Breast epithelium (tissue), 4 donors: ENCODE data around the gene PTDSS2. TPM values are rescaled to one million over a fixed set of nuclear protein-coding genes. Genes with fewer than 3 reads are reported as not detected.
"Not testable (repeated sequence)": the region's sequence is repeated elsewhere in the genome, so short reads cannot be mapped to it uniquely, and the experiment has no call there.

Source experiments
- DNase-seq, 2 donors: peaks; one replicate each; pipeline ENCODE4 v3.0.0-alpha.2; 2019; ENCODE audit warnings: low spot score in 2 of 2
- H3K27ac ChIP-seq, 2 donors: fragments of 200-600 bp; sonication (generic) in 1 of 2; one replicate each; pipeline ENCODE4 v1.5.1; 2016 to 2019; ENCODE audit warnings: mild to moderate bottlenecking in 1 of 2
- H3K27me3 ChIP-seq, 2 donors: fragments of 200-600 bp; sonication (generic) in 1 of 2; one replicate each; pipeline versions ENCODE4 v1.5.1 to v1.6.0; 2017 to 2019; ENCODE audit warnings: control low read depth in 1 of 2, mild to moderate bottlenecking in 1 of 2
- H3K36me3 ChIP-seq: fragments of 200-600 bp; one replicate; pipeline ENCODE4 v1.5.1; 2019
- H3K4me1 ChIP-seq, 2 donors: fragments of 200-600 bp; sonication (generic); one replicate each; pipeline ENCODE4 v1.5.1; 2016 to 2019; ENCODE audit warnings: control low read depth in 1 of 2
- H3K4me3 ChIP-seq, 3 donors: fragments of 200-600 bp; sonication (generic); 1 replicate in 2 of 3; 2 replicates in 1 of 3; pipeline ENCODE4 v1.5.1; 2016 to 2019; ENCODE audit warnings: mild to moderate bottlenecking in 3 of 3, moderate library complexity in 2 of 3
- H3K9me3 ChIP-seq, 2 donors: fragments of 200-600 bp; sonication (generic) in 1 of 2; one replicate each; pipeline ENCODE4 v1.5.1; 2016 to 2019; ENCODE audit warnings: control low read depth in 1 of 2
- CTCF ChIP-seq, 3 donors: fragments of 450-650 bp; IDR thresholded peaks; one replicate each; pipeline ENCODE4 v1.5.1; 2016 to 2017; ENCODE audit warnings: antibody characterized with exemption in 3 of 3, mild to moderate bottlenecking in 3 of 3, moderate library complexity in 3 of 3
- POLR2A ChIP-seq: fragments of 450-650 bp; IDR thresholded peaks from one replicate; pipeline ENCODE4 v1.6.1; 2016; ENCODE audit warnings: antibody characterized with exemption, mild to moderate bottlenecking, moderate library complexity
- POLR2AphosphoS5 ChIP-seq, 3 donors: sonication (generic); formaldehyde crosslinking; IDR thresholded peaks; one replicate each; pipeline ENCODE4 v1.6.1; 2017; ENCODE audit warnings: antibody characterized with exemption in 3 of 3
- intact Hi-C: fragments of 100-400 bp; cut with DNase I; formaldehyde crosslinking; loops from one replicate; pipeline ENCODE4 v1.15.1; 2023; ENCODE audit warnings: low total_unique reads
- total RNA-seq, 3 donors: library from RNA; depleted of rRNA; stranded (reverse); fragments of >200 nt; gene quantifications; one replicate each; pipeline ENCODE4 v1.1.0, GENCODE V29; 2016

The PTDSS2 gene
- total RNA-seq, 3 donors from 2014 or later, result 23.8 to 53.7 (median 33.1) TPM

- no peaks in the 10 kb centered on the region for H3K36me3 ChIP-seq
- no peak for DNase-seq
- intact Hi-C loops, result no loop called here
- no peaks in the 10 kb centered on the region for H3K27me3 ChIP-seq
- H3K9me3 ChIP-seq, result peaks cover 7 to 9% of the 10 kb centered on the region in 2 donors
- TF ChIP-seq POLR2A (no peak), POLR2AphosphoS5 (IDR thresholded peaks at IDR 0.05) (no peak), CTCF (IDR thresholded peaks at IDR 0.05) (no peak)
- H3K27ac ChIP-seq, result no peak overlapping the region
- H3K4me3 ChIP-seq, result no peak overlapping the region
- no peaks in the 10 kb centered on the region for H3K4me1 ChIP-seq
Measured at GRCh38 chr11:516400-516799, 66.3 kb downstream of the PTDSS2 start.

GRCh38 chr11:516918-517685 is 67.0 kb downstream of the PTDSS2 start:
- DNase-seq, H3K27ac ChIP-seq, H3K4me3 ChIP-seq, intact Hi-C loops, H3K9me3 ChIP-seq, H3K27me3 ChIP-seq, H3K4me1 ChIP-seq, H3K36me3 ChIP-seq: not testable (repeated sequence)

DNA sequence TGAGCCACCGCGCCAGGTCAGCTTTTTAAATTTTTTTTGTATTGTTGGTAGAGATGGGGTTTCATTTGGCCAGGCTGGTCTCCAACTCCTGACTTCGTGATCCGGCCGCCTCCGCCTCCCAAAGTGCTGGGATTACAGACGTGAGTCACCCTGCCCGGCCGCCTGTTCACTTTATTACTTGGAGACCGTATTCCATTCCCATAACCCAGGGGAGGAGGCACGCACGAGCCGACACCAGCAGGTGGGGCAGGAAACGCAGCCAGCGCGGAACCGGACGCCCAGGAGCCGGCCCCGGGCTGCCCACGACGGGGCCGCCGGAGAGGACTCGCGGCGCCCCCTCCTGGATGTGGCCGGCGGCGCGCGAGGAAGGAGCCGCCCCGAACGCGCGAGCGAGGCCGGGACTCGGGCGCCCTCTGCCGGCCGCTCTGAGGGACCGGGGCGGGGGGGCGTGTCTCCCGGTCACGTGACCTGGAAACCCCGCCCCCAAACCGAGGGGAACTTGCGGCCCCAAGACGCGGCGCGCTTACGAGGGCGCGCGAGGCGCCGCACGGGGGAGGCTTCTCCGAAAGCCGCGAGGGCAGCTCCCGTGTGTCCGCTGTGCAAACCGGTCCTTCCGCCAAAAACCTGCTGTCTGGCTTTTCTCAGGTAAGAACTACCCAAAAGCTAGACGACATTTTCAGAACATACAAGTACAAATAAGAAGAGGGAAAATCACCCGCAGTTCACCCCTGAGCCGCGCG is 68.6 kb downstream of the PTDSS2 start:
- peak overlapping the region; percentile 75 to 87 for H3K27ac ChIP-seq
- no peak for TF ChIP-seq POLR2A
- peak; percentile 55 to 100 (median 81) for TF ChIP-seq CTCF (IDR thresholded peaks at IDR 0.05)
- peak in 2 of 3 donors; percentile 43 to 49 for TF ChIP-seq POLR2AphosphoS5 (IDR thresholded peaks at IDR 0.05)
- intact Hi-C loops, result no loop called here
- peak; percentile 88 to 89 for DNase-seq
- H3K4me3 ChIP-seq, result peak overlapping the region in 2 of 3 donors; percentile 31 to 46
- peaks cover 7 to 9% of the 10 kb centered on the region in 2 donors for H3K9me3 ChIP-seq
- H3K4me1 ChIP-seq, result no peaks in the 10 kb centered on the region
- no peaks in the 10 kb centered on the region for H3K27me3 ChIP-seq
- H3K36me3 ChIP-seq, result no peaks in the 10 kb centered on the region

DNA sequence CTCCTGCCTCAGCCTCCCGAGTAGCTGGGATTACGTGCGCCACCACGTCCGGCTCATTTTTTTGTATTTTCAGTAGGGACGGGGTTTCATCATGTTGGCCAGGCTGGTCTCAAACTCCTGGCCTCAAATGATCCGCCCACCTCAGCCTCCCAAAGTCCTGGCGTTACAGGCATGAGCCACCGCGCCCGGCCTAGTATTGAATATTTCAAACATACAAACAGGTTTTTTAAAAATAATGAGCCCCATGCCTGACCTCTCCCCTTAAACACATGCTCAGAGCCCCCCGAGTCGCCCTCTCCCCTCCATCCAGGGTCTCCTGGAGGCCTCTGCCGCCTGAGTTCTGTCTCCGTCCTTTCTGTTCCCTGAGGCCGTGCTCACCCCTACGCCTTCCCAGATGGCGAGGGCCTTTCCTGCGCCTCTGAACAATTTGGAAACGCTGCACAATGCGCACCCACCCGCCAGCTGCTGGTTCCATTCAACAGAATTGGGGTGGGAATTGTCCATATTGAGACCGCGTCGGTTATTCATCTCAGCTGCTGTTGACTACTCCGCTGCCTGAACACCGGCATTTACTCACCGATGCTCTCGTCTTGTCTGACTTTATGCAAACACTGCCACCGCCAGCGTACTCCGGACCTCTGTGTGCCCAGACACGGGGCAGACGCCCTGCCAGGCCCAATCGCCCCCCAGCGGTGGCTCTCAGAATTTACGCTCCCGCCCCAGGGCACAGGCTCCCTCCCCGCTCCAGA is 70.5 kb downstream of the PTDSS2 start:
- DNase-seq, result no peak
- no peaks in the 10 kb centered on the region for H3K36me3 ChIP-seq
- H3K4me3 ChIP-seq, result no peak overlapping the region
- no peaks in the 10 kb centered on the region for H3K4me1 ChIP-seq
- H3K27me3 ChIP-seq, result no peaks in the 10 kb centered on the region
- H3K9me3 ChIP-seq, result peaks cover 7 to 9% of the 10 kb centered on the region in 2 donors
- TF ChIP-seq POLR2A, result no peak
- no peak for TF ChIP-seq POLR2AphosphoS5 (IDR thresholded peaks at IDR 0.05)
- no peak for TF ChIP-seq CTCF (IDR thresholded peaks at IDR 0.05)
- intact Hi-C loops, result no loop called here
- no peak overlapping the region for H3K27ac ChIP-seq

DNA sequence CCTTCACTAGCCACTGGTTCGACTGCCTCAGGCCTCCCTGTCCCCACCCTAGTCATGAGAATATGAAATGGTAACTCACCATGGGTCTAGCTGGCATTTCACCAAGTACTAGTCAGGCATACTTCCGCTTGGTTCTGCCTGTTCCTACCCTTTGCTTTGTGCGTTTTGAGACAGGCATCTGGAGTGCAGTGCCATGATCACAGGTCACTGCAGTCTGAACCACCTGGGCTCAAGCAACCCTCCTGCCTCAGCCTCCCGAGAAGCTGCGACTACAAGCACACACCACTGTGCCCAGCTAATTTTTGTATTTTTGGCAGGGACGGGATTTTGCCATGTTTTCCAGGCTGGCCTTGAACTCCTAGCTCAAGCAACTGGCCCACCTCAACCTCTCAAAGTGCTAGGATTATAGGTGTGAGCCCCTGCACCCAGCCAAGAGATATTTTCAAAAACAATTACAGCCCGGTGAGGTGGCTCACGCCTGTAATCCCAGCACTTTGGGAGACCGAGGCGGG is 71.2 kb downstream of the PTDSS2 start:
- H3K27ac ChIP-seq, result no peak overlapping the region
- DNase-seq, result no peak
- no peaks in the 10 kb centered on the region for H3K27me3 ChIP-seq
- no peaks in the 10 kb centered on the region for H3K36me3 ChIP-seq
- intact Hi-C loops, result no loop called here
- TF ChIP-seq POLR2A, result no peak
- no peak for TF ChIP-seq POLR2AphosphoS5 (IDR thresholded peaks at IDR 0.05)
- TF ChIP-seq CTCF (IDR thresholded peaks at IDR 0.05), result no peak
- H3K4me3 ChIP-seq, result no peak overlapping the region
- H3K9me3 ChIP-seq, result peaks cover 7 to 8% of the 10 kb centered on the region in 2 donors
- H3K4me1 ChIP-seq, result no peaks in the 10 kb centered on the region
